Central memory CD4-positive, alpha-beta T cell (primary cell): ENCODE results near the gene GALNT2.
A peak's percentile ranks its signal among the peaks of the same experiment; 100 is the strongest.

Source experiments
- DNase-seq: peaks from one replicate; pipeline ENCODE4 v3.0.0; 2022

GALNT2 gene

DNA sequence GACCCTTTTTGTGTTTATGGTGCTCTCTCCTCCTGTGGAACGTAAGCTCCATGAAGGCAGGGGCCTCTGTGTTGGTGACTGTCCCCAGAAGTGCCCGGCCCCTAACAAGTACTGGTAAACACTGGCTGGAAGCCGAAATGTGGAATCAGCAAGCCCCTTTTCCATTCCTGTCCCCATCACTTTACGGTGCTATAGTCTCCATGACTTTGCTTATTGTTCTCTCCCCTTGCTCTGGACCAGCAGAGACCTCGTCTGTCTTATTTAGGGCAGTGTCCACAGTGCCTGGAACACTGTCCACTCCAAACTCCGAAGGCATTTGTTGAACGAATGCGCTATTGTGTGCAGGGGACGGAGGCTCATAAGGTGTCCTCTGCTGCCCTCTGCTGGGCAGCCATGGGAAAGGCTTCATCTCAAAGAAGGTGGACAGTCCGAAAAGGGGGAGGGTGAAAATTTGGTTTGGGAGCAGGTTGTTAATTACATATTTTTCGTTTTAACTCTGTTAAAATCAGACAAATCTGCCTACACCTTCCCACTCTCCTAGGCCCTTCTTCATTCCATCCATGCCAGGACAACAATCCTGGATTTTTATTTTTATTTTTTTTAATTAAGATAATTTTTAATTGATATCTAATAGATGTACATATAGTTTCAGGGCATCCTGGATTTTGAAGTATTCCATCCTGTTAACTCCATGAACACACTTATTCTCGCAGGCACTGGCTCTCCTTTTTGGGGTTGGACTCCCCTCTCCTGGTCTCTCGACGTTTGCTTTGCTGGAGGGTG is 243.5 kb downstream of the GALNT2 start:
- DNase-seq = peak; percentile 45

DNA sequence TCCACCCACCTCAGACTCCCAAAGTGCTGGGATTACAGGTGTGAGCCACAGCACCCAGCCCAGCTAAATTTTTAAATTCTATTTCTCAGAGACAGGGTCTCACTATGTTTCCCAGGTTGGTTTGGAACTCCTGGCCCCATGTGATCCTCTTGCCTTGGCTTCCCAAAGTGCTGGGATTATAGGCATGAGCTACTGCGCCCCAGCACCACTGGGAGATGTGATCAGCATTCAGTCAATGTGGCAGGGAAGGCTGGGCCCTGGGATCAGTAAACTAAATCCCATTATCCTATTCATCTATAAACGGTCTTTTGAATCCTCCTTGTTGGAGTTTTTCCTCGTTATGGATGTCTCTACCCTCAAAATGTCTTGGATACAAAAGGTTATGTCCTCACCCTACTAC is 245.6 kb downstream of the GALNT2 start:
- DNase-seq = no peak

DNA sequence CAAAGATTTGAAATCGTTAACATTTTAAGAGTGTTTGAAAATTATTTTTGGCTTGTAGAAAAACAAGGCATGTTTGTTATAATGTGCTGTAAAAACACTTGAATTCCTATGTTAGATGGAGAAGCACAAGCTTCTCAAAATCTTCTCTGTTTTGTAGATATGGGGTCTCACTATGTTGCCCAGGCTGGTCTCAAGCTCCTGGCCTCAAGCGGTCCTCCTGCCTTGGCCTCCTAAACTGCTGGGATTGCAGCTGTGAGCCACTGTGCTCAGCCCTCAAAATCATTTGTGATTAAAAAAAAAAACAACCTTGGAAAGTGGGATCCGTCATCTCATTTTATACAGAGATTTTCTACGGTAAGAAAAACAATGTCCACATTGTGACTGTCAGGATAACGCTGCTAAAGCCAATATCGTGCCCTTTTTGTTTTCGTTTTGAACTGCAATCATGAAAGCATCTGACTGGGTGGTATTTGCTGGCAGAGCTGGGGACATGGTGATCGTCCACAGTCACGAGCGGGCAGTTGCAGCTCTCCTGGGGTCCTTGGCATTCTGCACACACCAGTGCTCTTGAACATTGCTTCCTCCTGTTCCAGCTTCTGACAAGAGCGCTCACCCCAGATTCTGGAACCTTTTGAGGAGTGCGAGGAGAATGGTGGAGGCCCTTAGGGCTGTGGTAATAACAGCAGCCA is 246.6 kb downstream of the GALNT2 start:
- no peak for DNase-seq

DNA sequence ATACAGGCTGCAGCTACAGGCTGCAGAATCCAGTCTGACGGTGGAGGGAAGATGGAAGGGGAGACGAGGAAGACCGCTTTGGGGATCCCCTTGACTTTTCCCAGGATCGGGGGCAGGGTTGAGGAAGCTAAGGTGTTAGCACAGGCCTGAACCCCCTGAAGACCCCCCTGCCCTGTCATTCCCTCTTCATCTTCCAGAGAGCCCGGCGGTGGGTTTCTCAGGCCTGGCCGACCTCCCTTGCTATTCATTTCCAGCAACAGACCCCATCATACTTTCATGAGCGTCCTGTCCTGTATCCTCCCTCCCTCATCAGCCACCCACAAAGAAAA is 247.1 kb downstream of the GALNT2 start:
- DNase-seq = no peak

DNA sequence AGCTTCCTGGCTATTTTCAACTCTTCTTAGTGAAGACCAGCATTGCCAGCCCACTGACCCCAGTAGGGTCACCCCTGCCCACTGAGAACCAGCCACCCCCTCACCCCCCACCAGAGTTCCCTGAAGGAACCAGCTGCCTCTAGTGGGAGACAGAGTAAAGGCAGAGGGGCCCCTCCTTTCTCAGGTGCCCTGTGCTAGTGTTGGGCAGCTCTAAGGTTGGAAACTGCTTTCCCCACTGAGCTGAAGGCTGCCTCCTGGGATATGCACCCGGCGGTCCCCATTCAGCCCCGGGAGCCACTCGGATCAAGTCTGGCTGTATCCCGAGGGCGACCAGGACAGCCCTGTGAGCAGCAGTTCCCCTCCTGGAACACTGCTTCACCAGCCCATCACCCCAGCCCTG is 248.1 kb downstream of the GALNT2 start:
- DNase-seq = no peak

DNA sequence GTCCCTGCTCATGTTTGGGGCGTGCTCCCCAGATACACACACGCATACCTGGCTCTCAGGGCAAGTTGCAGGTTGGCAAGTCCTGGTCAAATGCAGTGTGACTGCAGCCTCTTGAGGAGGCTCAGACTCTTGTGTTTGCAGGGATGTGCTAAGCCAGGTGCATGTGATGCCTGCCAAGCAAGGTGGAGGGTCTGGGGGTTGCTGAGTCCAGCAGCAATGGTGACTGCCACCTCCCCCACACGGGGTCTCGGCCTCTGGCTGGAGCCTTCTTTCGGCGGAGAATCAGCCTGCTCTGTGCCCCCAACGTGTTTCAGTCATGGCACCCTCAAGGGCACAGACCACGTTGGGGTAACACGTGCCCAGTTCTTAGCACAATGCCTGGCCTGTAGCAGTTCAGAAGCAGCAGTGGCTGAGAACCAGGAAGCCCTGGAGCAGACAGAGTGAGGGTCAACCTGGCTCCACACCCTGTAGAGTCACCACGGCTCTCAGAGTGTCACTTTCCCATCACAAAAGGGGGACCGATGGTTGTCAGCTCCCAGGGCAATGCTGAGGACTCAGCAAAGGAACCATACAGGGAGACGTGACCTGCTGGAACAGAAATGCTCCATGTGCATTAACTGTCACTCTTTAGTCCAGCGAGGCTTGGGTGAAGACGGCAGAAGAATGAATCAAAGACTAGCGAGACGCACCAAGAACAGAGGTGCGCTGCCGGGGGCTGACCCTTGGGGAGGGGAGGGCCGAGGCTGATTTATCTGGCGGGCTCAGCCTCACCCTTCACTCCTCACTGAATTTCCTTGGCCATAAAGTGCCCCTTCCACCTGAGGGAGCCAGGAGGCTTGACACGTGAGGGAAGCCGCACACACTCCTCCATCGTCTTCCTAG is 250.1 kb downstream of the GALNT2 start:
- DNase-seq = no peak

DNA sequence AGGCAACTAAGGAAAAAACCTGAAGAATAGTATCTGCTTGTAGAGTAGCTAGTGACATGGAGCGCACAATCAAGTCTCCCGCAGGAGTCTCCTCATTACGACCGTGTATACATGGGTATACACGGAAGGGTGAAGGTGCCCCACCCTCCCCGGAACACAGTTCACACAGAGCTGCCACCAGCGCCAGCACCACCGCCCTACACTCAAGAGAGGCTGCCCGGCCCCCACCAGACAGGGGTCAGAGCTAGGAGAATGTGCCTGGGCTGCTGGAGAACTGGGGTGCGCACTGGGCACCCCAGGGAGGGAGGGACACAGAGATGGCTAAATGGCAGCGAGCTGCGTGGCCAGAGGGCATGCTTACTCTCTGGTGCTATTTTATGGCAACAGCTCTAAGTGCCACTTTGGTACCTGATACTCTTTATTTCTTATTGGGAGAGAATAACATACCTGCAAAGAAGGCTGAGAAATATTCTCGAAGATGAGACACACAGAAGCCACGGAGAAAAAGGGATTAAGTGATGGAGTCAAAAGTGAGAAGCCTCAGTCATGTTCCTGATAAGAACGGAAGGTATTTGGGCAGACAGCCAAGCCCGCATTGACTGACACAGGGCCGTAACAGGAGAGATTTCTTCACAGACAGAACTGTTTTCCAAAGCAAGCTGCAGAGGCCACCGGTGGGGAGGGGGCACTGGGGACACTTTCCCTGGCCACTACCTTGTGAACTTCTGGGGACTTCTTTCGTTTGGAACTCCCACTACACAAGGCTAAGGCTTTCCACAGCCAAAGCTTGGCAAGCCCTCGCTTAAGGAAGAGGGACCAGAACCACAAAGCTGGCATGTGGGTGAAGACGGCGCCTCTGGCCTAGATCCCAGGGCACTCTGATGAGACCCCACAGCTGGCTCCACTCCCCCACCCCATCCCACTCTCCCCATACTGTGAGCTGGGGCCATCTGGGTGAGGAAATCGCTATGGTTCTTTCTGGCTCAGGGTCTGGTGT is 251.1 kb downstream of the GALNT2 start:
- DNase-seq = no peak

DNA sequence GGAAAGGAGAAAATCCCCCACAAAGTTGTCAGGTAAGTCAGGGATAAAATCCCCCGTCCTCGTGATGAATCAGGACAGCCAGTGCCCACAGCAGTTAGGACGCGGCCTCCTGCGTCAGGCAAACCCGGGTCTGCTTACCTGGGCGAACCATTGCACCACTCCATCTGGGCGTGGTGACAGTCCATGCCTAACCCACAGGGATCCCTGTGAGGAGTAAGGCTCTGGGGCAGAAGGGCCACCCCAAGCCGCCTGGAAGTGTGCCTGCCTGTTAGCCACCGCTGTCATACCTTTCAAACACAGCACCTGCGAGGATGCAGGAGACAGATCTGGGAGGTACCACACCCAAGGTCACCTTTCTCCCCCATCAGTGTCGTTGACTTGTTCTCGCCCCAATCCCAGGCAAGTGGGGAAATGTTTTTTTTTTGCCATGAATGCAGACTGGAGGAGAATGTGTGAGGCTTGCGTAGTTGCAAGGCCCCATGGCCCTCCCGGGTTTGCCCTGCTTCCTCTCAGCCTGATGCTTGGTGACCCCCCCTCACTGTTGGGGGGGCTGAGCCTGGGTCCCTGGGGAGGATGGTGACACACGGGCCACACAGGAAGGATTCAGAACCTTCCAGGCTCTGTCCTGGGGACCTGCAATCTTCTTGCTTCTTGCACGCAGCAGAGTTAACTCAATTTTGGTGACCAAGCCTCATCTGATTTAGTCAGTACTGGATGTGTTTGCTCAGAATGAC is 252.1 kb downstream of the GALNT2 start:
- DNase-seq = no peak

DNA sequence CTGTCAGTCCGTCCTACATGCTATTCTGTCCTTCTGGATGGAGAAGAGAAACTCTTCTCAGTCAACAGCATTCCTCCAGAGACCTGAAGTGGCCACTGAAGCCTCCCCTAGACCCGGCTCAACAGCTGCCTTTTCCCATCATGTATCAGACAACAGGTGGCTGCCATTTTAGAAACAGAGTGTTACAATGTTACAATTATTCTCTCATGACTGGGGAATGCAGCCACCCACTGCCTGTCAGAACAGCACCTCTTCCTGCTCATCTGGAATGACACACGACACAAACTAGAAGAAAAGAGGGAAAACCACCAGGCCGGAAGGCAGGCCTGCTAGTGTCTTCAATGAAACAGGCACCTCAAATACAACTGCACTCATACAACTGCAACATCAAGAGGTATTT is 253.8 kb downstream of the GALNT2 start:
- no peak for DNase-seq

DNA sequence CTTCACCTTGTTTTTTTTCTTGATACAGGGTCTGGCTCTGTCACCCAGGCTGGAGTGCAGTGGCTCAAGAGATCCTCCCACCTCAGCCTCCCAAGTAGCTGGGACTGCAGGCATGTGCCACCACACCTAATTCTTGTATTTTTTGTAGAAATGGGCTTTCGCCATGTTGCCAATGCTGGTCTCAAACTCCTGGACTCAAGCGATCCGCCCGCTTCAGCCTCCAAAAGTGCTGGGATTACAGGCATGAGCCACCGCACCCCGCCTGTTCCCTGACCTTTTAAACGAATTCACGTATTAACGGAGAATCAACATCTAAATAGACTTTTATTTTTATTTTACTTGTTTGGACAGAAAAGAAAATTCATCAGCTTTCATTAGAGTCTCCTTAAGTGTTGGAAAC is 254.3 kb downstream of the GALNT2 start:
- DNase-seq = no peak

DNA sequence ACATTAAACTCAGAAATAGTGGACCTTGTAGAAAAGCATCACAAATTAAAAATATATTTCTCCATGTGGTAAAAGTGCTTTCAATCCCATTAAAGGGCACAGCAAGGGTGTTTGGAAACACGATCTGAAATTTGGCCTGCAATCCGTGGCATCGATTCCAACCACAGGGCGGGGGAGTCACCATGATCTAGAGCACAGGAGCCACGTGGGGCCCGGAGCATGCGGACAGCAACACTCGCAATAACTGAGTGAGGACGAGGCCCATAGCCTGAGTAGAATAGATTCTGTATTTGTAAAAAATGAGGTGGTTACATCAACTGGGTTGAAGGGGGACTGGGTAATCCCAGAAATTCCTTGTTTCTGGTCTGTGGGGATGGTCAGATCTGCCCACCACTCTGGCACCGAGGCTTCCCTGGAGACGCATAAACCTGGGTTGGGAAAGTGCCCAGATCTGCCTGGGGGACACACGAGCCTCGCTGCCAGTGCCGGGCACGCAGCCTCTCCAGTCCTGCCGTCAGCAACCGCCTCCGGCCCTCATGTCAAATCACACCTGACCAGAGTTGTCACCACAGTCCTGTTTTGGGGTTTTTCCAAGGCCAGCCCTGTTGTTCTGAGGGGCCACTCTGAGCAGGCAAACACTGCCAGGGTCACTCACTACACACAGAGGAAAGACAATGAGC is 254.8 kb downstream of the GALNT2 start:
- no peak for DNase-seq

DNA sequence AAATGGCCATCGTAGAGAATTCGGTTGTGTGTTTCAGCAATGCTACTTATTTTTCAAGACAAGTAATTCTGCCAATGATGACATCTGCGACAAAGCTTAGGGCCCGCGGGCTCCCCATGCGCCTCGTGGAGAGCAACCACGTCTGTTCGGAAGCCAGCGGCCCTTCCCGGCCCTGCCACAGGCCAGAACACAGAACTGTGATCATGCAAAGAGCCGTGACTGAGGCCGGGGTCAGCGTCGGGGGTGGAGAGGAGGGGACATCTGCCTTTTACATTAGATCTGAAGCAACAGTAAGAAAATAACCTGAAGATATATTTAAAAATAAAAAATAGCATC is 255.4 kb downstream of the GALNT2 start:
- DNase-seq = no peak

DNA sequence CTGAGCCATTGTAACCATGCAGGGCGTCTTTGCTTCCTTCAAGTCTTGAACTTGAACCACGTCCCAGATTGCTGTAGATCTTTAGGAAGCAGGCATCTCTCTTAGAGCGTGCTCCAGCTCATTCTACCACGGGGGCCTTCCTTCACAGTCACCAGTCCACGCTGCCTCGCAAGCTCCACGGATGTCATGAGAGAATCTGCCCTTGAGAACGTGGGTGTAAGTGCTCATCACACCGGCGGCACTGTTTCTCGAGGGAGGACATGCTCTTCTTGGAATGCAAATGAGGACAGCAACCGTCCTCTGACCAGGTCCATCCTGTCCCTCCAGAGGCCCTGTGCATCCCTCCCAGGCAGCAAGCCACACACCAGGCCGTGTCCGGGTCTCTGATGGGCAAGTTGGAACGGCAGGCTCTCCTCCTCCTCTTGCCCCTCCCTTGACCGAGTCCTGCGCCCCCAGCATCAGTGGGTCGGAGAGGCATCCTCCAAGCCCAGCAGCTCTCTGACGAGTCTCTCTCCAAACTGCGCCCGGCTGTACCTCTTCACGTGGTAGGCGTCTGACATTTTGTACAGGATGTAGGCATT is 256.0 kb downstream of the GALNT2 start:
- DNase-seq = no peak

DNA sequence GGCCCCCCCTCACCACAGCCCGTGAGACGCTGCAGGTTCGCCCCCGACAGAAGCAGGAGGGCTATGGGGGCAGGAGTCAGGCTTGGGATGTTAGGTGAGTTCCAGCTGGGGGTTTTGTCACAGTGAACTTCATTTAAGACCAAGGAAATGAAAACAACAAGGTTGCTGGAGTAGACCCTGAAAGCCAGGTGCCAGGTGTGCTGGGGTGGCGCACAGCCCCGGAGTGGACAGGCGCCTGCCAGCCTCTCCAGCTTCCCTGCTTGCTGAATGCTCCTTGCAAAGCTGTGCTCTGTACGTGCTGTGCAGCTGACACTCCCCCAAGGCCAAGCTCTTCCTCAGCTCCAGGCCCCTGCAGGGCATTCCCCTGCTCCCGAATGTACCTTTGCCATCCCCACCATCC is 256.6 kb downstream of the GALNT2 start:
- DNase-seq = no peak

DNA sequence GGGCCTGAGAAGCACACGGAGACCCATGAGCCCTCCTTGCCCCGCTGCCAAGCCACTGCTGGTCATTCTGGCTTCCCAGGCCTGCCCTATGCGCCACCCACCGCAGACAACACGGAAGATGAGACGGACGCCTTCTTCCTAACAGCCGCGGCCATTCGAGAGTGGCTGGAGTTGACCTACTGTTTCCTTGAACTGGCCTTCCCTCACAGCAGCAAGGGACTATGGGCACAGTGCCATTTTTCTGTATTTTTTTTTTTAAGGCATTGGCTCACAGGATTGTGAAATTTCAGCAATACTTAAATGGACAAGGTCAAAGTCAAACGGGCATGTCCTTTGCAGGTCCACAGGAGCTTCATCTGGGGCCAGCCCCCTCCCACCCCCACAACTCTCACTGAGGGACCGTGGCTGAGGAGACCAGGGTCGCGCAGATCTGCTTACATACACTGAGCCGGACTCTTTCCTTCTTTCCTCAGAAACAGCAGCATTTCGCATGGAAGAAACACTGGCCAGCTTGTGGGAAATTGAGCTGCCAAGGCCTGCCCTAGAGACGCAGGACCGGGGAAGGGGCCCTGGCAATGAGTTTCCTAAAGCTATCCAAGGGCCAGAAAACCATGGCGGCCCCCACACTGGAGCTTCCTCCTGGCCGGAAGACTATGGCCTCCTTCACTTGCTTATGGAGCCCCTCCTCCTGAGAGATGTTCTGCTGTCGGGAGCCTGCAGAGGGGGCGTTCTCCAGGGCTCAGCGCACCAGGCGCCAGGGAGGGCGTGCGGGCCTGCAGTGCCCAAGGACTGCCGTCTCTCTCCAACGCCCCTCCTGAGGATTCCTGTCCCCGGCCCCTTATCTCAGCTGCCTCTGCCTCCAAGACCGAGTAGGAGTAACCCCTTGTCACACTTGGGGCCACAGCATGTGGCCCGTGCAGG is 260.2 kb downstream of the GALNT2 start:
- DNase-seq = no peak

DNA sequence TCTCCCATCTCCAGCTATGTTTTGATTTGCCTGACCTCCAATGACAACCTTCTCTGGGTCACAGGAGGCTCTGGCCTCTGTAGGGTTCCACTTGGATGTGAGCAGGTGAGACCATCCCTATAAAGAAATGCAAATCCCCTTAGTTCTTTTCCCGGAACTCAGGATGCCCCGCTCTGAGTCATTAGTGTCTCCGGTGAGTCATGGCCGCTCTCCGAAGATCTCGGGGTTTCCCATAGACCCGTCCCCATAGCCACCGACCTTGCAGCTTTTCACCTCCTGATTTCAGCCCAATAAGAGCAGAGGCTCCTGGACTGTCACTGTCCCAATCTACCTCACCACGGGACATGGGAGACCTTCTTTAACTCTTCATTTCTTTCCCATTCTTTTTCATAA is 260.9 kb downstream of the GALNT2 start:
- no peak for DNase-seq

DNA sequence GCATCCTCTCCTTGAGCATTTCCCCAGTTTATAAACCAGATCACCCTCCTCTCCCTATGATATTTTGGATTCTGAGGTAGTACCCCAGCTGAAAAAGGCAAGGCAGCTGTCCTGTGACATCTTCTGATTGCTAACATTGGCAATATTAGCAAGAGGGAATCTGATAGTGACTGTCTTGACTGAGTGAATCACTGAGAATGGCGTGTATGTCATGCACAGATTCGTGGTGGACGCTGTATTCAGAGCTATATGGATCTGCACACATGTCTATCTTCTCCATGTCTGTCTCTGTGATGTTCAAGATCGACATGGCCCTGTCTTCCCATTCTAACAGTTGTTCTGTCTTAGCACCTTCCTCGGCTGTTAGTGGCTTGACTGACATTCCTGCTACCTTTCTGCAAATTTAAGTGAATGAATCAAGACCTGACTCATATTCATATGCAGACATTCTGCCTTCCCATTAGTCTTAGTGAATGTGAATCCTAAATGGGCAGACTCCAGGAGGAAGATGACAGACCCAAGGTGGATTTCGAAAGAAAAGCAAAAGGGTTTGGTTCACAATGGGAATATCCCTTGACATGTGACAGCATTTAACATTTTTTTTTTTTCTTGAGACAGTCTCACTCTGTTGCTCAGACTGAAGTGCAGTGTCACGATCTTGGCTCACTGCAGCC is 261.4 kb downstream of the GALNT2 start:
- no peak for DNase-seq

DNA sequence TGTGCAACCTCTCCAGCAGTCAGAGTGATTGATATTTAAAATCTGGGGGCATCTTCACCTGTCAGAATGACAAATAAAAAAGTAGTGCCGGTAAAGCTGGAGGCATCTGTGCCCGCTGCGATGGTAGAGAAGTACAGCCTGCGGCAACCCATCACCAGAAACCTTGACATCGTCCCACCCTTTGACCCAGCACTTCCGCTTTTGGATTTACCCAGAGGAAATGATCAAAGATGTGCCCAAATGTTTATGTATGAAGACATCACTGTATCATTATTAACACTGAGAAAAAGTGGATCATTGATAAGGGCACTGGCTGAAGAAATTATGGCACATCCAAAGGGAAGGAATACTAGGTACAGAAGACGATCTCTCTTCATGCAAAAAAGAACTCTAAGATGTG is 263.1 kb downstream of the GALNT2 start:
- DNase-seq = no peak
